ENCODE results near the gene MLH1.

The MLH1 gene

DNA sequence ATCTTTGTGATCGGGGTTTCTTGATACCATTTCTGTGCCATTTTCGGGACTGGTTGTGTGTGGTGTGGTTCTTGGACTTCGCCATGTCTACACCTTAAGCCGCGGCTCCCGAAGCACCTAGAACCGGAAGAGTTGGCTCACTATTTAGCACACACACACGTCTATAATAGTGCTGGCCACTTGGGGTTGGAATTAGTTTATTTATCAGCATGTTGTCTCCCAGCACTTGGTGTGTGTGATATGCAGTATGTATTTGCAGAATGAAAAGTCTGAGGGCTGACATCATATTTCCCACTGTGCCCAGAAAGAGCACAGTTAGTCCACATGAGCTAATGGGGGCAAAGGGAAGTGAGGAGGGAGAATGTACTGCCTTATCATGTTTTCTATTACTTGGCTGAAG is 23.6 kb downstream of the MLH1 start:
- no peaks in the 10 kb centered on the region for H3K4me1 ChIP-seq (ENCODE audit: control insufficient read depth, insufficient read depth, low read length, poor library complexity, severe bottlenecking)
- H3K27ac ChIP-seq (ENCODE audit: insufficient read depth, low read length, poor library complexity, severe bottlenecking), result no peak overlapping the region
- no peak for DNase-seq
- no peaks in the 10 kb centered on the region for H3K27me3 ChIP-seq (replicated peaks; ENCODE audit: control insufficient read depth, insufficient read depth, low read length, poor library complexity, severe bottlenecking)
- H3K4me3 ChIP-seq (ENCODE audit: insufficient read depth, low read depth, low read length, poor library complexity, severe bottlenecking), result no peak overlapping the region
- no peaks in the 10 kb centered on the region for H3K9me3 ChIP-seq (ENCODE audit: control insufficient read depth, low read length)
- peaks cover 82% of the 10 kb centered on the region for H3K36me3 ChIP-seq (ENCODE audit: control insufficient read depth, insufficient read depth, low read length)

DNA sequence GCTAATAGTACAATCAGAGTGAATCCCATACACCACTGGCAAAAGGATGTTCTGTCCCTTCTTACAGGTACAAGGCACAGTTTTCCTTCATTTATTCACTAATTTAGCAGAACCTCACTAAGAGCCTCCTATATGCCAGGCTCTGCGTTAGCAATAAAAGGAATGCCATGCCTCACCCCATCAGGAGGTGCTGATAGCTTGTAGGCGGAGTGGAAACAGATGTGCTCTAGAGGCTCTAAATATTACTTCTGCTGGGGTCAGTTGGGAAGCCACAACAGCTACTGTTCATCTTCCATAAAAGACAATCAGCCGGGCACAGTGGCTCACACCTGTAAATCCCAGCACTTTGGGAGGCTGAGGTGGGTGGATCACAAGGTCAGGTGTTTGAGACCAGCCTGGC is 24.4 kb downstream of the MLH1 start:
- H3K27me3 ChIP-seq (replicated peaks; ENCODE audit: control insufficient read depth, insufficient read depth, low read length, poor library complexity, severe bottlenecking), result no peaks in the 10 kb centered on the region
- H3K4me3 ChIP-seq (ENCODE audit: insufficient read depth, low read depth, low read length, poor library complexity, severe bottlenecking), result no peak overlapping the region
- no peaks in the 10 kb centered on the region for H3K9me3 ChIP-seq (ENCODE audit: control insufficient read depth, low read length)
- no peak for DNase-seq
- H3K4me1 ChIP-seq (ENCODE audit: control insufficient read depth, insufficient read depth, low read length, poor library complexity, severe bottlenecking), result no peaks in the 10 kb centered on the region
- peaks cover 82% of the 10 kb centered on the region for H3K36me3 ChIP-seq (ENCODE audit: control insufficient read depth, insufficient read depth, low read length)
- no peak overlapping the region for H3K27ac ChIP-seq (ENCODE audit: insufficient read depth, low read length, poor library complexity, severe bottlenecking)

DNA sequence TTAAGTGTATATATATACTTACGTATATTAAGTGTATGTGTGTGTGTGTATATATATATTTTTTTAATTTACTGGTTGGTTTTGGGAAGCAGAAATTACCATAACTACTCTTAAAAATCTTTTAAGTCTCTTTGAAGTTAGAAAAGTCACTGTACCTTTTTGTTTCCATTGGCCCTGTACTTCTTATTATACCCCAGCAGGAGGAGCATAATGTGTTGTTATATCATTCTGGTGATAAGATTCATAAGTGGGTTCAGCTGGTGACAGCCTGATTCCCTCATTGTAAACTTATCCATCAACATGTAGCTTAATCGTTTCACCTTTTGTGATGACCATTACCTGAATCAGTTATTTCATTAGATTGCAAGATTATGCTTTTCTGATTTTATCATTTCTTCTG is 30.8 kb downstream of the MLH1 start:
- Histone ChIP-seq H3K4me1 (ENCODE audit: control insufficient read depth, insufficient read depth, low read length, poor library complexity, severe bottlenecking) (no peaks in the 10 kb centered on the region), H3K9me3 (ENCODE audit: control insufficient read depth, low read length) (no peaks in the 10 kb centered on the region), H3K4me3 (ENCODE audit: insufficient read depth, low read depth, low read length, poor library complexity, severe bottlenecking) (no peak overlapping the region), H3K27me3 (replicated peaks; ENCODE audit: control insufficient read depth, insufficient read depth, low read length, poor library complexity, severe bottlenecking) (no peaks in the 10 kb centered on the region), H3K36me3 (ENCODE audit: control insufficient read depth, insufficient read depth, low read length) (peaks cover 61% of the 10 kb centered on the region), H3K27ac (ENCODE audit: insufficient read depth, low read length, poor library complexity, severe bottlenecking) (no peak overlapping the region)
- no peak for DNase-seq

DNA sequence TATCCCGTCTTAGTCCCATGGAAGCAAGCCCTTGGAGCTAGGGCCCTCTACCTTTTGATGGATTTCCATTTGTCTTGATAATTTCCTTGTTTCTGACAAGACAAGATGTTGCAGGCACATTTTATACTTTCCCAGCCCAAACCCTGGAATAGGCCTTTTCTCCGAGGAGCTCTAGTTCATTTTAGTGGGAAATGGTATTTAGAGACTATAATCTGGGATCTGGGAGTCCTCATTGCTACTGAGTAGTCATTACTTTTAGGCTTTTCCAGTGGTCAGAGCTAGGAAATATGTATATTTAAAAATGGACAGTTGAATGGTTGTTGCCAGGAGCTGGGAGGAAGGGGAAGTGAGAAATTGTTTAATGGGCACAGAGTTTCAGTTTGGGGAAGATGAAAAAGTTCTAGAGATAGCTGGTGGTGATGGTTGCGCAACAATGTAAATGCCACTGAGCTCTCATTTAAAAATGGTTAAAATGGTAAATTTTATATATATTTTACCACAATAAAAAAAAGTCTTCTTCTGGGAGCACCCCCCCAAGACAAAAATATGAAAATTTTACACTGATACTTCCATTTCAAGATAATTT is 31.6 kb downstream of the MLH1 start:
- H3K36me3 ChIP-seq (ENCODE audit: control insufficient read depth, insufficient read depth, low read length), result peaks cover 61% of the 10 kb centered on the region
- no peaks in the 10 kb centered on the region for H3K4me1 ChIP-seq (ENCODE audit: control insufficient read depth, insufficient read depth, low read length, poor library complexity, severe bottlenecking)
- H3K27me3 ChIP-seq (replicated peaks; ENCODE audit: control insufficient read depth, insufficient read depth, low read length, poor library complexity, severe bottlenecking), result no peaks in the 10 kb centered on the region
- H3K4me3 ChIP-seq (ENCODE audit: insufficient read depth, low read depth, low read length, poor library complexity, severe bottlenecking), result no peak overlapping the region
- DNase-seq, result no peak
- H3K27ac ChIP-seq (ENCODE audit: insufficient read depth, low read length, poor library complexity, severe bottlenecking), result no peak overlapping the region
- H3K9me3 ChIP-seq (ENCODE audit: control insufficient read depth, low read length), result no peaks in the 10 kb centered on the region

DNA sequence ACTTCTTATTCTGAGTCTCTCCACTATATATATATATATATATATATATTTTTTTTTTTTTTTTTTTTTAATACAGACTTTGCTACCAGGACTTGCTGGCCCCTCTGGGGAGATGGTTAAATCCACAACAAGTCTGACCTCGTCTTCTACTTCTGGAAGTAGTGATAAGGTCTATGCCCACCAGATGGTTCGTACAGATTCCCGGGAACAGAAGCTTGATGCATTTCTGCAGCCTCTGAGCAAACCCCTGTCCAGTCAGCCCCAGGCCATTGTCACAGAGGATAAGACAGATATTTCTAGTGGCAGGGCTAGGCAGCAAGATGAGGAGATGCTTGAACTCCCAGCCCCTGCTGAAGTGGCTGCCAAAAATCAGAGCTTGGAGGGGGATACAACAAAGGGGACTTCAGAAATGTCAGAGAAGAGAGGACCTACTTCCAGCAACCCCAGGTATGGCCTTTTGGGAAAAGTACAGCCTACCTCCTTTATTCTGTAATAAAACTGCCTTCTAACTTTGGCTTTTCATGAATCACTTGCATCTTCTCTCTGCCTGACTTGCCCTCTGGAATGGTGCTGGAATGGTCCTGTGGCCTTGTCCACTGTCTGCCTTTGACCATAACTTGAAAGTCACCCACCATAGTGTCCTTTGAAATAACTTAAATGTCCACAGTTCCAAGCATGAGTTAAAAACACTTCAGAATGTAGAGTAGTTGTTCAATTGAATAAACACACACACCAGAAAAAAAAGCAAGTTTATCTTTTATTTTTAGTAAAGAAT is 32.4 kb downstream of the MLH1 start:
- H3K9me3 ChIP-seq (ENCODE audit: control insufficient read depth, low read length), result no peaks in the 10 kb centered on the region
- H3K4me3 ChIP-seq (ENCODE audit: insufficient read depth, low read depth, low read length, poor library complexity, severe bottlenecking), result no peak overlapping the region
- no peaks in the 10 kb centered on the region for H3K27me3 ChIP-seq (replicated peaks; ENCODE audit: control insufficient read depth, insufficient read depth, low read length, poor library complexity, severe bottlenecking)
- H3K27ac ChIP-seq (ENCODE audit: insufficient read depth, low read length, poor library complexity, severe bottlenecking), result no peak overlapping the region
- H3K4me1 ChIP-seq (ENCODE audit: control insufficient read depth, insufficient read depth, low read length, poor library complexity, severe bottlenecking), result no peaks in the 10 kb centered on the region
- peaks cover 58% of the 10 kb centered on the region for H3K36me3 ChIP-seq (ENCODE audit: control insufficient read depth, insufficient read depth, low read length)
- no peak for DNase-seq

DNA sequence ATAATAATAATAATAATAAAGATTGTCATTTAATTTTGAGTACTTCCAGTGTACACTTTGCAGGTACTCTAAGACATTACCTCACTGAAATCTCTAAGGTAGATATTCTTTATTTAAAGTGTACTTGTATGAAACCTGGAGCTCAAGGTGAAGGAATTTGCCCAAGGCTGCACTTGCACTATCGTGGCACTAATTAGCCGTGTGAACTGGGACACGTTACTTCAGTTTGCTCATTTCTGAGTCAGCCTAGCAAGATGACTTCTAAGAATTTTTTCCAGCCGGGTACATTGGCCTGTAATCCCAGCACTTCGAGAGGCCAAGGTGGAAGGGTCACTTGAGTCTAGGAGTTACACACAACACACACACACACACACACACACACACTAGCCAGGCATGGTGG is 33.5 kb downstream of the MLH1 start:
- Histone ChIP-seq H3K9me3 (ENCODE audit: control insufficient read depth, low read length) (no peaks in the 10 kb centered on the region), H3K36me3 (ENCODE audit: control insufficient read depth, insufficient read depth, low read length) (peaks cover 50% of the 10 kb centered on the region), H3K27me3 (replicated peaks; ENCODE audit: control insufficient read depth, insufficient read depth, low read length, poor library complexity, severe bottlenecking) (no peaks in the 10 kb centered on the region), H3K4me3 (ENCODE audit: insufficient read depth, low read depth, low read length, poor library complexity, severe bottlenecking) (no peak overlapping the region), H3K27ac (ENCODE audit: insufficient read depth, low read length, poor library complexity, severe bottlenecking) (no peak overlapping the region), H3K4me1 (ENCODE audit: control insufficient read depth, insufficient read depth, low read length, poor library complexity, severe bottlenecking) (no peaks in the 10 kb centered on the region)
- DNase-seq, result no peak

DNA sequence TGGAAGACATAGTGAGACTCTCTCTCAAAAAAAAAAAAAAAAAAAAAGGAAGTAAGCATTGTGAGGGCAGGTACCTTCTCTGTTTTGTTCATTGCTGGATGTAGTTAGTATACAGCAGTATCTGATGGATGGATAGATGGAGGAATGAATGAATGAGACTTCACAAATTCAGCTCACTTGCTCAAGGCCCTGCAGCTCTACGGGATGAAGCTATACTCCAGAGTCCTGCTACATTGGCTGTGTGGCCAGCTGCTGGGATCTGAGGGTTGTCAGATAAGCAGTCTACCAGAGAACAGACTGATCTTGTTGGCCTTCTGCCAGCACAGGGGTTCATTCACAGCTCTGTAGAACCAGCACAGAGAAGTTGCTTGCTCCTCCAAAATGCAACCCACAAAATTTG is 35.0 kb downstream of the MLH1 start:
- H3K4me1 ChIP-seq (ENCODE audit: control insufficient read depth, insufficient read depth, low read length, poor library complexity, severe bottlenecking), result no peaks in the 10 kb centered on the region
- H3K36me3 ChIP-seq (ENCODE audit: control insufficient read depth, insufficient read depth, low read length), result peaks cover 47% of the 10 kb centered on the region
- no peak overlapping the region for H3K27ac ChIP-seq (ENCODE audit: insufficient read depth, low read length, poor library complexity, severe bottlenecking)
- no peaks in the 10 kb centered on the region for H3K9me3 ChIP-seq (ENCODE audit: control insufficient read depth, low read length)
- H3K4me3 ChIP-seq (ENCODE audit: insufficient read depth, low read depth, low read length, poor library complexity, severe bottlenecking), result no peak overlapping the region
- no peaks in the 10 kb centered on the region for H3K27me3 ChIP-seq (replicated peaks; ENCODE audit: control insufficient read depth, insufficient read depth, low read length, poor library complexity, severe bottlenecking)
- no peak for DNase-seq

DNA sequence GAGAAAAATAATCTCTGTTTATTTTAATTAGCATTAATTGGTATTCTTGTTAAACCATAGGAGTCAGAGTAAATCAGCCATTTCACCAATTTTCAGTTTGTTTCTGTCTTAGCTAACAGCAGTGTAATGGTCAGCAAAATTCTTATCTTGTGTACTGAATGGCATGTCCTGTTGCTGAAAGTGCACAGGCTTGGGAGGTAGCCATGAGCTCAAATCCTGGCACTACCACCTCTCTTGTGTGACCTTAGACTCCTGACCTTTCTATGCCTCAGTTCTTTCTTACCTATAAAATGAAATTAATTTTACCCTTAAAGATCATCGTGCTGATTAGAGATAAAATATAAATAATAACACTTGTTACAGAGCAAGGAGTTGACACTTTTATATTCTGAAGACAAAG is 35.8 kb downstream of the MLH1 start:
- no peaks in the 10 kb centered on the region for H3K9me3 ChIP-seq (ENCODE audit: control insufficient read depth, low read length)
- no peak overlapping the region for H3K4me3 ChIP-seq (ENCODE audit: insufficient read depth, low read depth, low read length, poor library complexity, severe bottlenecking)
- H3K36me3 ChIP-seq (ENCODE audit: control insufficient read depth, insufficient read depth, low read length), result peaks cover 51% of the 10 kb centered on the region
- H3K27ac ChIP-seq (ENCODE audit: insufficient read depth, low read length, poor library complexity, severe bottlenecking), result no peak overlapping the region
- no peak for DNase-seq
- no peaks in the 10 kb centered on the region for H3K4me1 ChIP-seq (ENCODE audit: control insufficient read depth, insufficient read depth, low read length, poor library complexity, severe bottlenecking)
- H3K27me3 ChIP-seq (replicated peaks; ENCODE audit: control insufficient read depth, insufficient read depth, low read length, poor library complexity, severe bottlenecking), result no peaks in the 10 kb centered on the region

DNA sequence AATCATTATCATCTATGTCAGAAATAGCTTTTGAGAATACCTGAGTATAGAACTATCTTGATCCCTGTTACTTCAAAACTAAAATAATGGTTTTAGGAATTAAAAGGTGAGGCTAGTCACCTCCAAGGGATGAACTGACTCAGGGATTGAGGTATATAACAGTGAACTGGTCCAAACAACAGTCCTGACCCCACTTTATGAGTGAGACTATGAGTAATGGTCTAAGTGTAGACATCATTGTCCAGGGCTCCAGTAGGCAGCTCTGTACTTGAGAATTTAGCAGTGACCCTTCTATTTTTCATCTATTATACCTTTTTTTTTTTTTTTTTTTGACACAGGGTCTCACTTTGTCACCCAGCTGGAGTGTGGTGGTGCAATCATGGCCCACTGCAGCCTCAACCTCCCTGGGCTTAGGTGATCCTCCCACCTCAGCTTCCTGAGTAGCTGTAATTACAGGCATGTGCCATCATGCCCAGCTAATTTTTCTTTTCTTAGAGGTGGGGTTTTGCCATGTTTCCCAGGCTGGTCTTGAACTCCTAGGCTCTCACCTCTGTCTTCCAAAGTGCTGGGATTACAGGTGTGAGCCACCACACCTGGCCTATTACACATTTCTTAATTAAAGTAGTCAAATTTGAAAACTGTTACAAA is 36.3 kb downstream of the MLH1 start:
- no peaks in the 10 kb centered on the region for H3K9me3 ChIP-seq (ENCODE audit: control insufficient read depth, low read length)
- H3K27me3 ChIP-seq (replicated peaks; ENCODE audit: control insufficient read depth, insufficient read depth, low read length, poor library complexity, severe bottlenecking), result no peaks in the 10 kb centered on the region
- no peak for DNase-seq
- H3K4me1 ChIP-seq (ENCODE audit: control insufficient read depth, insufficient read depth, low read length, poor library complexity, severe bottlenecking), result no peaks in the 10 kb centered on the region
- H3K4me3 ChIP-seq (ENCODE audit: insufficient read depth, low read depth, low read length, poor library complexity, severe bottlenecking), result no peak overlapping the region
- H3K27ac ChIP-seq (ENCODE audit: insufficient read depth, low read length, poor library complexity, severe bottlenecking), result no peak overlapping the region
- peaks cover 52% of the 10 kb centered on the region for H3K36me3 ChIP-seq (ENCODE audit: control insufficient read depth, insufficient read depth, low read length)

DNA sequence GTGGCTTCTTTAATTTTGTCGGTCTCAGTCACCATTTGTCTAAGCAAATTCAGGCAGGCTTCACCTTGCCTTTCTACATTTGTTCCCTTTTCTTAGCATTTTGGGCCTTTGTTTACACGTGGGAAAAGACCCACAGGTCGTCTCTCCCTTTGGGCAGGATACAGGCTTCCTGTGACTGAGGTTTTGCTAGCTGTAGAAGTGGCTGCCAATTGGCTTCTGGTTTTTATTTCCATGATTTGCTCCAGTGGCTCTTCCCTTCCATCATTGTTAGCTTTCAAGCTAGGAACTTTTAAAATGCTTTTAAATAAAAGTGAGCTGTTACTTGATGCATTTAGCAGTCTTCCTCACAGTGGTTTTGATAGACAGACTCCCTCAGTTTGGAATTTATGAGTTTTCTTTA is 37.3 kb downstream of the MLH1 start:
- Histone ChIP-seq H3K4me1 (ENCODE audit: control insufficient read depth, insufficient read depth, low read length, poor library complexity, severe bottlenecking) (no peaks in the 10 kb centered on the region), H3K27ac (ENCODE audit: insufficient read depth, low read length, poor library complexity, severe bottlenecking) (no peak overlapping the region), H3K9me3 (ENCODE audit: control insufficient read depth, low read length) (no peaks in the 10 kb centered on the region), H3K27me3 (replicated peaks; ENCODE audit: control insufficient read depth, insufficient read depth, low read length, poor library complexity, severe bottlenecking) (no peaks in the 10 kb centered on the region), H3K4me3 (ENCODE audit: insufficient read depth, low read depth, low read length, poor library complexity, severe bottlenecking) (no peak overlapping the region), H3K36me3 (ENCODE audit: control insufficient read depth, insufficient read depth, low read length) (peaks cover 60% of the 10 kb centered on the region)
- no peak for DNase-seq

All from effector memory CD4-positive, alpha-beta T cell (primary cell).